HPDE6-E6E7 (cell line): ENCODE results near the gene PLA2G2F.
"Not testable (repeated sequence)": the region's sequence is repeated elsewhere in the genome, so short reads cannot be mapped to it uniquely, and the experiment has no call there.

Experiments used
- DNase-seq: peaks from one replicate; pipeline ENCODE4 v3.0.0; 2011; ENCODE audit warnings: missing footprints; ENCODE audit errors: extremely low spot score

The PLA2G2F gene

DNA sequence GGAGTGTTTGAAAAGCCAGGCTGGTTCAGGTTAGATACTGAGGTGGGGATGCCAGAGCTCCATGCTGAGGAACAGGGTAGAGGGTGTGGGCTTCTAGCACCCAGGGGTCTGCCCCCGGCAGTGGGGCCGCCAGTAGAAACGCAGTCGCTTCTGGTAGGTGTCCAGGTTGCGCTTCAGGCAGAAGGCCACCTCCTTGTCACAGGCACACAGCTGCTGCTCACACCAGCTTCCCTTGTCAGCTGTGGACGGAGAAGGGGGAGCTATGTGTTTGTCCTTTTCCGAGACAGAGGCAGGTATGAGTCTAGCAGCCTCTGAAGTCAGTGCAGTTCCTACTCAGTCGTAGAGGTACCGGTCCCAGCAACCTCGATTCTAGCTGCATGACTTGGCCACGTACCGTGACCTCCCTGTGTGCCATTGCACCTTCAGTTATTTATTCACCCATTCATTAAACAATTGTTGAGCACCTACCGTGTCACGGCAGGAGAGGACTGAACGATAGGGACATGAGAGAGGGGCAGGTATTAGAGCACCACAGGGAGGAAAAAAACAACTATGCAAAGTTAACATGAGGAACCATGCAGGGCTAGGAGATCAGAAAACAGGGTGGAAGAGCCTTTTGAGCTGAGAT lies 25.0 kb upstream of the PLA2G2F start:
- DNase-seq, result no peak

GRCh38 chr1:20115479-20115878 lies 23.6 kb upstream of the PLA2G2F start:
- no peak for DNase-seq

DNA sequence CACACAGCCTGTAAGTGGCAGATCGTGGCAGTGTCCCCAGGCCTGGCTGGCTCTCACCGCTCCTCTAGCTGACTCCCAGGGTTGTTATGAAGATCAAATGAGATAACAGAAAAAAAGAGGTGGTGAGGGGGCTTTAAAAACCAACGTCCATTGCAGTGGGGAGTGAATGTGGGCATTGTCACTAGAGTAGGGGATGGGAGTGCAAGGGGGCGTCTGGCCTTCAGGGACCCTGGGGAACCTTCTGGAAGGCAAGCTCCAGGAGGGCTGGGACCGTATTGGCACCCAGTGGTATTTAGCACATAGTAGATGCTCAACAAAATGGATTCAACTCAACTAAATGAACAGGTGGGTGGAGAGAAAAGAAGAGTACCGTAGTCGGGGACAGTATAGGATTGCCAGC lies 23.2 kb upstream of the PLA2G2F start:
- DNase-seq, result no peak

- DNase-seq, result no peak
These were observed 21.9 kb upstream of the PLA2G2F start for GRCh38 chr1:20117236-20117635.

DNA sequence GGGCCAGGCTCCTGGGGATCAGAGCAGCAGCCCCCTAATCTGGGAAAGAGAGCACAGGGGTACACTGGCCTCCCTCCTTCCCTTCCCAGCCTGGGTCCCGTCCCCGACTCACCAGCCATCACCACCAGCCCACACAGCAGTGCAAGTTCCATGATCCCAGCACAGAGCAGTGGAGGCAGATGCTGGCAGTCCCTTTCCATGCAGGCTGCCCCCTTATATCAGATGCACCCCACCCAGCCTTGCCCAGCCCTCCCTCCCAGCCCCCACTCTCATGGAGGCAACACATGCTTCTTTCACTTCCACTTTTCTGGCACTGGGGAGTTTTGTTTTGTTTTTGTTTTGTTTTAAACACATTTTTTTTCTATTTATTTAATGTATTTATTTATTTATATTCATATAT lies 19.8 kb upstream of the PLA2G2F start, which contains the start of gene PLA2G2D:
TSS of gene PLA2G2D (minus strand) at position 190 of the 400 bp plus-strand sequence. CDS start at position 152, 38 bp downstream.
- no peak for DNase-seq

GRCh38 chr1:20120796-20121195 lies 18.3 kb upstream of the PLA2G2F start:
- no peak for DNase-seq

DNA sequence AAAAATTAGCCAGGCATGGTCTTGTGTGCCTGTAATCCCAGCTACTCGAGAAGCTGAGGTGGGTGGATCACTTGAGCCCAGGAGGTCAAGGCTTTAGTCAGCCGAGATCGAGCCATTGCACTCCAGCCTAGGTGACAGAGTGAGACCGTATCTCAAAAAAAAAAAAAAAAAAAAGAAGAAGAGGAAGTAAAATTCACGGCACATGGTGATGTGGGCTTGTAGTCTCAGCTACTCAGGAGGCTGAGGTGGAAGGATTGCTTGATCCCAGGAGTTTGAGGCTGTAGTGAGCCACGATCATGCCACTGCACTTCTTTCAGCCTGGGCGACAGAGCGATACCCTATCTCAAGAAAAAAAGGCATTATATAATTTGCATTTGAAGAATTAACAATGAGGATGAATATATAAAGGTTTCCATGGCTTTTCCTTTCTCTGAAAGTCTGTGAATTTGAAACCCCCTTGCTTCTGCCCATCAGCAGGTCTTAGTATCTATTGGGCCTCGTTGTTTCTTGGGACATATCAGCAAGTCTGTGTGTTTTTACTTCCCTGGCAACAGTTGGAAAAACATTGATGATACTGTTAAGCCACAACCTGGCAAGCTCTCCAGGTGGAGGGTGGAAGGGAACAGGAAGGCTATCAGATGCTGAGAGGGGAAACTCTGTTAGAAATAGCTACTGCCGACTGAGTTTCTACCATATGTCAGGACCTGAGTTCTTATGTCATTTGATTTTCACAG lies 15.2 kb upstream of the PLA2G2F start:
- DNase-seq, result no peak

DNA sequence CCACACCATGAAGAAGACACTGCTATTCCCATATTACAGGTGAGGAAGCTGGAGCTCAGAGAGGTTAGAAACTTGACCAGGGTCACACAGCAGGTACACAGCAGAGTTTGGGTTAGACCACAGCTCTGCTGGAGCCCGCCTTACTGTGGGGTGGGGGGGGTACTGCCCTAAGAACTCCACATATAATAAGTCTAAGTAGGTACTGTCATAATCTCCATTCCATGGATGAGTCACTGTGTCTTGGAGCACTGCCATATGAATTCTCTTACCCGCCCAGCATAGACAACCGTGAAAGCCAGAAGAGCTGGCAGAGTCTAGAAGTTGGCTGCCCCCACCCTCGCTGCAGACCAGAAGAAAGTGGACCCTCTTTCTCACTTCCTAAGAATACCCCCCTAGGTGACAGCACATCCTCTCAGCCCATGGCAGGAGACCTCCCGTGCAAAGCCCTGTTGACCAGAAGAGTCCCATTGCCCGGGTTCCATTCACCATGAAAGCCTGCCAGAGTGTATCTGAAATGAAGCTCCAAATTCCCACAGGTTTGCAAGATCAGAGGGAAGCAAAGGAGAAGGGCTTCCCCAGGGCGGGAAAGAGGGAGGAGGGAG lies 14.6 kb upstream of the PLA2G2F start:
- peak; percentile 89 for DNase-seq

DNA sequence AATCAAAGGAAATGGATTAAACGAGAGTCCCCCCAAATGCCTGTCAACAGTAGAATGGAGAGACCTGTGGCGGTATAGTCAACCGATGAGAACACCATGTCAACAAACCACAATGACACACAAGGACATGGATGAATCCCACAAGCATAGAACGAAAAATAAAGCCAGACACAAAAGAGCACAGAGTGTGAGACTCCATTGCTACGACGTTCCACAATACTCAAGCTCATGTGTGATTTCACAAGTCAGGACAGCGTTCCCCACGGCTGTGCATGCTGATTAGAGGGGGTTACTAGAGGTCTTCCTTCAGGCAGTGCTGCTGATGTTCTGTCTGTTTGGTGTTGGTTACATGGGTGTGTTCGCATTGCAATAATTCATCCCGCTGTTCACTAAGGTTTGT lies 14.0 kb upstream of the PLA2G2F start:
- DNase-seq, result no peak

DNA sequence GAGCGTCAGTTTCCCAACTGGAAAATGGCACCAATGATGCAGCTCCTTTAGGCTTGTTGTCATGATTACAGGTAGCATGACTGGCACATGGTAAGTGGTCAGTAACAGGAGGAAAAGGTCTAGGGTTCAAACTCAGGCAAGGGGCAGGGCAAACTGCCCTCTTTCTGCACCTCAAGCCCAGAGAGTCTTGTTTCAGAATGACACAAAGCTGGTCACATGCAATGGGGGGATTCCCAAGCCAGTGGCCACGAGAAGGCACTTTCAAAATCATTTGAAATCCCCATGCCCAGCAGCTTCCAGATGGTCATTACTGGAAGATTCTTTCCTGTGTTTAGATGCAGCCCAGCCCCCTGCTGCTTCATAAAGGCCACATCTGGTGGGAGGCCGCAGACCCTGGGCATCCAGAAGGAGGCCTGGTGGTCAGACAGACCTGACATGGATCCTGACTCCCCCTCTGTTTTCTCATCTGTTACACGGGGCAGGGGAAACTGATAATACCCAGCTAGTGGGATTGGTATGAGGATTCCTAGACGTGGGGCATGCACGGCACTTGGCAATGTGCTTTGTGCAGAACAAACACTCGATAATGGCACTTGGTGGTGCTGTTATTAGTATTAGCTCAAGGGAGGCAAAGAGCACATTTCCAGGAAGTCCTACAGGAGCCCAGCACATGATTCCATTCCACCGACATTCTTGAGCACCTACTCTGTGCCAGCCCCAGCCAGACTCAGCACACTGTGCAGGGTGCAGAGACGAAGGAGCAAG lies 12.9 kb upstream of the PLA2G2F start:
- no peak for DNase-seq

GRCh38 chr1:20126806-20127440 lies 12.2 kb upstream of the PLA2G2F start:
- DNase-seq, result no peak

- DNase-seq, result not testable (repeated sequence)
These were observed 8.6 kb upstream of the PLA2G2F start for GRCh38 chr1:20130518-20130917.

DNA sequence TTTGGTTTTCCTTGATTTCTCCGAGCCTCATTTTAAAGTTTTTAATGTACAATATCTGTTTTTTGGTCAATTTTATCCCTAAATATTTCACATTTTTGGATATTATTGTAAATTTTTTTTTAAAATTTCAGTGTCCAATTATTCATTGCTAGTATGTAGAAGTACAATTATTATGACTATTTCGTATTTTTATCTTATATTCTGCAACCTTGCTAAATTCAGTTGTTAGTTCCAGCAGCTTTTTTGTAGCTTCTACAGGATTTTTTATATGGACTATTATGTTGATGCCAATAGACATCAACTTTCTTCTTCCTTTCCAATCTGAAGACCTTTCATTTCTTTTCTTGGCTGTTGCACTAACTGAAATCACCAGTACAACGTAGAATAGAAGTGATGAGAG lies 4.1 kb upstream of the PLA2G2F start:
- no peak for DNase-seq

DNA sequence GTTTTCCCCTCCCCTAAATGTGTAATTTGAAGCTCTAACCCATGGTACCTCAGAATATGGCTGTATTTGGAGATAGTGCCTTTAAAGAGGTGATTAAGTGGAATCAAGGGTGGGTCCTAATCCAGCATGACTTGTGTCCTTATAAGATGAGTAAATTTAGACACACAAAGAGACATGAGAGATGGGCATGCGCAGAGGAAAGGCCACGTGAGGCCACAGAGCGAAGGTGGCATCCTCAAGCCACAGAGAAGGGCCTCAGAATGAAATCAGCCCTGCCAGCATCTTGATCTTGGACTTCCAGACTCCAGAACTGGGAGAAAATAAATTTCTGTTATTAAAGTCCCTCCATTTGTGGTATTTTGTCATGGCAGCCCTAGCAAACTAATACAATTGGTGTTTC lies 2.9 kb upstream of the PLA2G2F start:
- no peak for DNase-seq

- peak; percentile 55 for DNase-seq
These were observed 2.1 kb upstream of the PLA2G2F start for GRCh38 chr1:20137055-20137454.

- DNase-seq, result no peak
These were observed 1.5 kb upstream of the PLA2G2F start for GRCh38 chr1:20137604-20138003.

GRCh38 chr1:20138346-20138745 lies 777 bp upstream of the PLA2G2F start:
- no peak for DNase-seq

GRCh38 chr1:20139776-20140612 lies 871 bp downstream of the PLA2G2F start:
- DNase-seq, result no peak

DNA sequence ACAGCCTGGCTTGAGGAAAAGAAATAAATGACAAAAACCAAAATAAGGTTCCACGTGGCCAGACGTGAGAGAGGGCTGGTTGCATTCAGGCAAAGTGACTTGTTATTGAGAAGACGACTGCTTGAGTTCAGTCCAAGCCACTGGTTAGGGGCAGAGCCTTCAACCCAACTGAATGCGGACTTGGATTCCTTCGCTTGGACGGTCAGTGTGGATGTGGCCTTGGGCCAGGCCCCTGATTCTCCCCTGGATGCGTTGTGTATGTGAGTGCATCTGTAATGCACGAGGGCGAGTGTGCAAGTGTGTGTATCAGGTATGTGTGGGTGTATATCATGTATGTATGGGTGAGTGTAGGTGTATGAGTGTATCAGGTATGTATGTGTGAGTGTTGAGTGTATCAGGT lies 1.9 kb downstream of the PLA2G2F start:
- no peak for DNase-seq

GRCh38 chr1:20141466-20141865 lies 2.3 kb downstream of the PLA2G2F start:
- DNase-seq, result no peak
